K562 (cell line): Measurements from ENCODE around the gene OBSL1. TPM values are rescaled to one million over a fixed set of nuclear protein-coding genes. Genes with fewer than 3 reads are reported as not detected.
A peak's percentile ranks its signal among the peaks of the same experiment; 100 is the strongest.

Source experiments
- ATAC-seq: fragments of 200-7000 bp; cut with Tn5 transposase; 3 replicates; pipeline ENCODE4 v1.9.1; 2020; ENCODE audit warnings: moderate library complexity
- BruUV-seq: library from RNA; stranded (reverse); fragments of 400-500 nt; replicated peaks from 2 replicates; lab custom pipeline; 2021; lab: Mats Ljungman, UMichigan
- CTCF ChIA-PET: fragments of 300-600 bp; formaldehyde crosslinking; extraction: SDS; loops from one replicate; lab custom pipeline; 2021; ENCODE audit warnings: low intra/inter-chr PET ratio; lab: Yijun Ruan, JAX
- POLR2A ChIA-PET: fragments of 300-600, 350-650 bp; sonication (Branson Sonifier 250); formaldehyde crosslinking; extraction: SDS; loops from one replicate; lab custom pipeline; 2021; ENCODE audit warnings: antibody characterized with exemption, inconsistent platforms; lab: Yijun Ruan, JAX
- DNase-seq, 4 experiments: peaks; one replicate each; pipeline versions ENCODE4 v3.0.0 to v3.0.0-alpha.2; 2011 to 2018; ENCODE audit warnings: low spot score in 3 of 4, mixed read lengths in 3 of 4; ENCODE audit errors: extremely low read depth in 1 of 4
- FAIRE-seq: peaks from 2 replicates; lab custom pipeline; 2011; peaks lifted over from hg19 to GRCh38; lab: Jason Lieb, UNC
- H2AFZ ChIP-seq: 2 replicates; pipeline ENCODE4 v1.6.0; 2011; ENCODE audit warnings: low read depth, low read length, control low read depth, inconsistent platforms
- H3K27ac ChIP-seq: fragments of 200-600 bp; 3 replicates; pipeline ENCODE4 v1.8.0; 2011; ENCODE audit warnings: low read depth, mild to moderate bottlenecking, control low read depth, inconsistent platforms, low read length, moderate library complexity, mixed read lengths; ENCODE audit errors: extremely low read depth
- H3K27me3 ChIP-seq, 2 experiments: fragments of 300-600 bp in 1 of 2; 2 replicates in 1 of 2; 3 replicates in 1 of 2; pipeline versions ENCODE4 v1.6.0 to v1.8.0; 2011; ENCODE audit warnings: inconsistent platforms in 2 of 2, low read length in 2 of 2, mild to moderate bottlenecking in 1 of 2, mixed read lengths in 1 of 2, moderate library complexity in 1 of 2; ENCODE audit not compliant: control insufficient read depth in 2 of 2, insufficient read depth in 2 of 2
- H3K36me3 ChIP-seq: fragments of 300-600 bp; 3 replicates; pipeline ENCODE4 v1.8.0; 2011; ENCODE audit warnings: mild to moderate bottlenecking, low read length, inconsistent platforms; ENCODE audit not compliant: control insufficient read depth, insufficient read depth
- H3K4me1 ChIP-seq, 2 experiments: fragments of 200-600 bp in 1 of 2; replicated peaks in 1 of 2; 2 replicates in 1 of 2; 3 replicates in 1 of 2; pipeline versions ENCODE4 v1.5.1 to v1.8.0; 2011; ENCODE audit warnings: inconsistent platforms in 2 of 2, low read length in 2 of 2, mild to moderate bottlenecking in 1 of 2, mixed read lengths in 1 of 2, moderate library complexity in 1 of 2; ENCODE audit not compliant: control insufficient read depth in 2 of 2, insufficient read depth in 2 of 2
- H3K4me2 ChIP-seq: 2 replicates; pipeline ENCODE4 v1.6.1; 2011; ENCODE audit warnings: low read length, control low read depth, inconsistent platforms, mixed read lengths; ENCODE audit not compliant: insufficient read depth
- H3K4me3 ChIP-seq: fragments of 200-600 bp; sonication (generic), shearing (Covaris generic); 2 replicates; pipeline ENCODE4 v1.5.1; 2016; ENCODE audit warnings: control low read depth, inconsistent platforms
- H3K79me2 ChIP-seq: fragments of 200-600 bp; 3 replicates; pipeline ENCODE4 v1.8.0; 2011; ENCODE audit warnings: low read length, inconsistent platforms; ENCODE audit not compliant: control insufficient read depth, insufficient read depth
- H3K9ac ChIP-seq, 2 experiments: 2 replicates each; pipeline versions ENCODE4 v1.6.0 to v1.6.1; 2011; ENCODE audit warnings: low read depth in 2 of 2, low read length in 2 of 2, control low read depth in 1 of 2, inconsistent platforms in 1 of 2, mild to moderate bottlenecking in 1 of 2, mixed read lengths in 1 of 2; ENCODE audit not compliant: insufficient read depth in 1 of 2
- H3K9me1 ChIP-seq: one replicate; pipeline ENCODE4 v1.6.0; 2011; ENCODE audit warnings: inconsistent platforms, mild to moderate bottlenecking, low read length, moderate library complexity; ENCODE audit not compliant: control insufficient read depth, insufficient read depth
- H3K9me3 ChIP-seq: replicated peaks from 2 replicates; pipeline ENCODE4 v1.5.1; 2011; ENCODE audit warnings: low read depth, low read length, inconsistent platforms; ENCODE audit not compliant: control insufficient read depth, insufficient read depth
- H4K20me1 ChIP-seq: replicated peaks from 2 replicates; pipeline ENCODE4 v1.6.1; 2011; ENCODE audit warnings: low read length, inconsistent platforms, mixed read lengths; ENCODE audit not compliant: control insufficient read depth, insufficient read depth
- ADNP ChIP-seq: fragments of 200-800 bp; sonication (Bioruptor generic); IDR thresholded peaks from 2 replicates; pipeline ENCODE4 v1.6.1; 2016; ENCODE audit warnings: missing genetic modification characterization, missing compliant biosample characterization
- BCOR ChIP-seq: fragments of 450-650 bp; IDR thresholded peaks from 2 replicates; pipeline ENCODE4 v1.6.1; 2016
- C11orf30 ChIP-seq: fragments of 450-650 bp; IDR thresholded peaks from 2 replicates; pipeline ENCODE4 v1.6.1; 2016; ENCODE audit warnings: low read depth, mild to moderate bottlenecking
- FUS ChIP-seq: fragments of 200-400 bp; formaldehyde crosslinking; optimal IDR thresholded peaks from 2 replicates; pipeline ENCODE3; 2017; ENCODE audit warnings: low read depth, low read length
- KDM1A ChIP-seq, 2 experiments: fragments of 450-650 bp; IDR thresholded peaks; 2 replicates each; pipeline ENCODE4 v1.6.1; 2016; ENCODE audit warnings: mild to moderate bottlenecking in 2 of 2
- RBM25 ChIP-seq: fragments of 200-400 bp; formaldehyde crosslinking; IDR thresholded peaks from 2 replicates; pipeline ENCODE4 v1.6.1; 2018; ENCODE audit warnings: low read length, low read depth, moderate library complexity; ENCODE audit not compliant: severe bottlenecking
- ZNF398 ChIP-seq: fragments of 250-450 bp; sonication (Bioruptor Pico); IDR thresholded peaks from 2 replicates; pipeline ENCODE4 v1.8.0; 2021; ENCODE audit warnings: moderate library complexity, mild to moderate bottlenecking, inconsistent platforms
- ZNF717 ChIP-seq: fragments of 250-450 bp; sonication (Bioruptor Pico); IDR thresholded peaks from 2 replicates; pipeline ENCODE4 v1.5.0; 2021
- WGBS: fragments of 100-300 bp; shearing (Covaris generic); methylation state at CpG from one replicate; pipeline ENCODE4 v1.1.6; 2016; ENCODE audit warnings: low coverage, mixed read lengths; ENCODE audit not compliant: insufficient coverage; ENCODE audit errors: missing lambda C conversion rate; 5-methylcytosine and 5-hydroxymethylcytosine counted together
- in situ Hi-C: fragments of 300-500 bp; cut with MboI; formaldehyde crosslinking; loops from 4 replicates; pipeline ENCODE4 v1.15.0; 2018; ENCODE audit warnings: inconsistent platforms, mixed read lengths
- intact Hi-C: fragments of 100-400 bp; cut with micrococcal nuclease; formaldehyde crosslinking; loops from 2 replicates; pipeline ENCODE4 v1.14.2; 2022
- polyA plus RNA-seq, 8 experiments: library from polyadenylated mRNA; depleted of rRNA in 4 of 8; stranded (reverse) in 5 of 8; unstranded in 3 of 8; fragments of >200 nt; fragmentation: Nextera tagmentation in 2 of 8; fragmentation: Illumina TruSeq in 1 of 8; extraction: Ambion mirVana in 2 of 8; extraction: Trizol in 1 of 8; gene quantifications; 2 replicates each; pipeline versions ENCODE4 v1.2.1 to v1.2.3, GENCODE V29; 2011 to 2014; ENCODE audit warnings: inconsistent platforms in 1 of 8, missing spikeins in 1 of 8
- total RNA-seq, 7 experiments: library from RNA; depleted of rRNA in 6 of 7; stranded (reverse); fragments of >200 nt in 6 of 7; fragmentation: Illumina TruSeq in 2 of 7; extraction: Trizol in 2 of 7; gene quantifications; 2 replicates each; pipeline versions ENCODE4 v1.2.1 to v1.2.3, GENCODE V29; 2011 to 2021; ENCODE audit warnings: low replicate concordance in 1 of 7
- TF ChIP-seq, protein P1 (sequence below), 3 experiments: fragments of 200-800 bp in 1 of 3; sonication (Bioruptor generic) in 1 of 3; sonication (generic) in 1 of 3; formaldehyde crosslinking in 1 of 3; IDR thresholded peaks; 2 replicates each; pipeline versions ENCODE4 v1.6.1 to v1.8.0; 2016 to 2022; ENCODE audit warnings: mild to moderate bottlenecking in 2 of 3, missing compliant biosample characterization in 2 of 3, missing genetic modification characterization in 2 of 3, missing genetic modification reagents in 1 of 3

The OBSL1 gene
- total and polyA plus RNA-seq, 9 of the 15 experiments (the other 6 are each of a cell fraction or from before 2014, with no cell fraction given) = 1.2 to 26.6 (median 8.6) TPM

GRCh38 chr2:219573166-219573565 lies 1.8 kb upstream of the OBSL1 start:
- TF ChIP-seq KDM1A (IDR thresholded peaks at IDR 0.05) = peak in 1 of 2 experiments; percentile 12; a peak in 1 of 4 replicates
- peak; percentile 79 for TF ChIP-seq RBM25
- TF ChIP-seq BCOR = peak; percentile 19; the same call in 1 of the 2 replicates
- TF ChIP-seq, protein P1, sequence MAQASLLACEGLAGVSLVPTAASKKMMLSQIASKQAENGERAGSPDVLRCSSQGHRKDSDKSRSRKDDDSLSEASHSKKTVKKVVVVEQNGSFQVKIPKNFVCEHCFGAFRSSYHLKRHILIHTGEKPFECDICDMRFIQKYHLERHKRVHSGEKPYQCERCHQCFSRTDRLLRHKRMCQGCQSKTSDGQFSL (CRISPR knock-in tag; IDR thresholded peaks at IDR 0.05) = no peak
- TF ChIP-seq, protein P1 (tag; IDR thresholded peaks at IDR 0.05) = no peak
- TF ChIP-seq ZNF717 (CRISPR knock-in tag) = no peak
- TF ChIP-seq C11orf30 = no peak
- TF ChIP-seq ADNP (tag) = peak; percentile 69; the same call in 1 of the 2 replicates
- TF ChIP-seq ZNF398 = no peak
- TF ChIP-seq FUS = no peak
- TF ChIP-seq, all 486 proteins: peak for 4
- intact Hi-C loops (no loop called here), in situ Hi-C loops (no loop called here)
- Histone ChIP-seq H3K9me3 (no peaks in the 10 kb centered on the region), H4K20me1 (no peaks in the 10 kb centered on the region), H3K4me1 (peaks cover 35 to 59% of the 10 kb centered on the region in 2 experiments; a peak in 4 of 5 replicates), H3K4me2 (no peak overlapping the region), H3K27ac (no peak overlapping the region), H3K79me2 (peaks cover 7% of the 10 kb centered on the region), H3K27me3 (no peaks in the 10 kb centered on the region), H3K36me3 (peaks cover 8% of the 10 kb centered on the region; the same call in 1 of the 3 replicates), H3K9ac (no peak overlapping the region), H3K4me3 (no peak overlapping the region), H3K9me1 (no peaks in the 10 kb centered on the region), H2AFZ (no peak overlapping the region)
- CTCF ChIA-PET = no interaction called here
- DNase-seq = no peak
- 50% methylated on average over 5 of the region's 5 CpGs for WGBS
- no TSS peak for BruUV-seq
- no peak for FAIRE-seq
- POLR2A ChIA-PET = no interaction called here
- ATAC-seq = no peak
